Loucy (cell line): ENCODE measurements around the gene ZSWIM7.

ENCODE experiments used
- H2AFZ ChIP-seq: fragments of 200-600 bp; sonication (generic); 2 replicates; pipeline ENCODE4 v1.6.0; 2016; ENCODE audit warnings: antibody characterized with exemption, mild to moderate bottlenecking, low read length, moderate library complexity
- H3F3A ChIP-seq: fragments of 200-600 bp; 2 replicates; pipeline ENCODE4 v1.6.0; 2016; ENCODE audit warnings: antibody characterized with exemption, low read depth, mild to moderate bottlenecking
- H3K27me3 ChIP-seq: fragments of 200-600 bp; sonication (generic); 2 replicates; pipeline ENCODE4 v1.6.1; 2014; ENCODE audit warnings: low read length, mild to moderate bottlenecking; ENCODE audit not compliant: insufficient read depth, poor library complexity, severe bottlenecking
- H3K36me3 ChIP-seq: fragments of 200-600 bp; sonication (generic); 2 replicates; pipeline ENCODE4 v1.6.1; 2016; ENCODE audit warnings: low read length; ENCODE audit not compliant: insufficient read depth
- H3K4me1 ChIP-seq: fragments of 200-600 bp; sonication (generic); 2 replicates; pipeline ENCODE4 v1.5.1; 2014; ENCODE audit warnings: low read length, mild to moderate bottlenecking; ENCODE audit not compliant: insufficient read depth, poor library complexity, severe bottlenecking
- H3K4me2 ChIP-seq: fragments of 200-600 bp; sonication (generic); 2 replicates; pipeline ENCODE4 v1.6.0; 2014; ENCODE audit warnings: antibody characterized with exemption, low read length, low read depth, mild to moderate bottlenecking; ENCODE audit not compliant: poor library complexity, severe bottlenecking
- H3K4me3 ChIP-seq: fragments of 200-600 bp; sonication (generic); 2 replicates; pipeline ENCODE4 v1.5.1; 2014; ENCODE audit warnings: low read length, mild to moderate bottlenecking, mixed read lengths; ENCODE audit not compliant: poor library complexity, severe bottlenecking
- H3K79me2 ChIP-seq: fragments of 200-600 bp; sonication (generic); 2 replicates; pipeline ENCODE4 v1.6.1; 2014; ENCODE audit warnings: low read length; ENCODE audit not compliant: insufficient read depth
- H3K9ac ChIP-seq: fragments of 200-600 bp; sonication (generic); 2 replicates; pipeline ENCODE4 v1.6.0; 2014; ENCODE audit warnings: mild to moderate bottlenecking, low read depth, low read length, moderate library complexity; ENCODE audit not compliant: poor library complexity, severe bottlenecking
- H3K9me2 ChIP-seq: fragments of 200-600 bp; sonication (generic); replicated peaks from 2 replicates; pipeline ENCODE4 v1.6.1; 2016; ENCODE audit warnings: low read depth, low read length, mixed read lengths
- H3K9me3 ChIP-seq: fragments of 200-600 bp; sonication (generic); 2 replicates; pipeline ENCODE4 v1.6.1; 2014; ENCODE audit warnings: mild to moderate bottlenecking, antibody characterized with exemption, low read length, low read depth; ENCODE audit not compliant: insufficient read depth
- H4K20me1 ChIP-seq: fragments of 200-600 bp; sonication (generic); 2 replicates; pipeline ENCODE4 v1.6.0; 2014; ENCODE audit warnings: antibody characterized with exemption, low read length, mild to moderate bottlenecking; ENCODE audit not compliant: insufficient read depth, poor library complexity, severe bottlenecking
- EZH2phosphoT487 ChIP-seq: fragments of 200-600 bp; IDR thresholded peaks from 2 replicates; pipeline ENCODE4 v1.6.1; 2018; ENCODE audit warnings: antibody characterized with exemption, mild to moderate bottlenecking, moderate library complexity, borderline replicate concordance
- TF ChIP-seq, protein P1 (sequence below): fragments of 200-600 bp; sonication (generic); conservative IDR thresholded peaks from 2 replicates; pipeline ENCODE4 v1.5.1; 2014; ENCODE audit warnings: mild to moderate bottlenecking, antibody characterized with exemption, low read length

Gene ZSWIM7

DNA sequence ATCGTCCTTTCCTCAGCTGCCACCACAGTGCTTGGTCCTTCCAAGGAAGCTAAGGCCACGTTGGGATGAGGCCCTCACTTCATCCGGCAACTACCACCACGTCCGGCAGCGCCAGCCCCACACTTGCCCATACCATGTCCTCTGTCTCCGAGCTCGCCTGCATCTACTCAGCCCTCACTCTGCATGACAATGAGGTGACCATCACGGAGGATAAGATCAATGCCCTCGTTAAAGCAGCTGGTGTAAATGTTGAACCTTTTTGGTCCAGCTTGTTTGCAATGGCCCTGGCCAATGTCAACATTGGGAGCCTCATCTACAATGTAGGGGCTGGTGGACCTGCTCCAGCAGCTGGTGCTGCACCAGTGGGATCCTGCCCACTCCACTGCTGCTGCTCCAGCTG, 45.0 kb upstream of the ZSWIM7 start:
- Histone ChIP-seq H3K9me2 (no peaks in the 10 kb centered on the region), H3K79me2 (no peaks in the 10 kb centered on the region), H4K20me1 (no peaks in the 10 kb centered on the region), H3K9ac (no peak overlapping the region), H3K4me2 (no peak overlapping the region), H3K27me3 (no peaks in the 10 kb centered on the region), H3K4me3 (no peak overlapping the region), H3K4me1 (no peaks in the 10 kb centered on the region), H3F3A (no peaks in the 10 kb centered on the region; the same call in 1 of the 2 replicates), H3K9me3 (no peaks in the 10 kb centered on the region), H3K36me3 (peaks cover 83% of the 10 kb centered on the region), H2AFZ (no peak overlapping the region)
- no peak for TF ChIP-seq EZH2phosphoT487
- TF ChIP-seq, protein P1, sequence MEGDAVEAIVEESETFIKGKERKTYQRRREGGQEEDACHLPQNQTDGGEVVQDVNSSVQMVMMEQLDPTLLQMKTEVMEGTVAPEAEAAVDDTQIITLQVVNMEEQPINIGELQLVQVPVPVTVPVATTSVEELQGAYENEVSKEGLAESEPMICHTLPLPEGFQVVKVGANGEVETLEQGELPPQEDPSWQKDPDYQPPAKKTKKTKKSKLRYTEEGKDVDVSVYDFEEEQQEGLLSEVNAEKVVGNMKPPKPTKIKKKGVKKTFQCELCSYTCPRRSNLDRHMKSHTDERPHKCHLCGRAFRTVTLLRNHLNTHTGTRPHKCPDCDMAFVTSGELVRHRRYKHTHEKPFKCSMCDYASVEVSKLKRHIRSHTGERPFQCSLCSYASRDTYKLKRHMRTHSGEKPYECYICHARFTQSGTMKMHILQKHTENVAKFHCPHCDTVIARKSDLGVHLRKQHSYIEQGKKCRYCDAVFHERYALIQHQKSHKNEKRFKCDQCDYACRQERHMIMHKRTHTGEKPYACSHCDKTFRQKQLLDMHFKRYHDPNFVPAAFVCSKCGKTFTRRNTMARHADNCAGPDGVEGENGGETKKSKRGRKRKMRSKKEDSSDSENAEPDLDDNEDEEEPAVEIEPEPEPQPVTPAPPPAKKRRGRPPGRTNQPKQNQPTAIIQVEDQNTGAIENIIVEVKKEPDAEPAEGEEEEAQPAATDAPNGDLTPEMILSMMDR = no peak

DNA sequence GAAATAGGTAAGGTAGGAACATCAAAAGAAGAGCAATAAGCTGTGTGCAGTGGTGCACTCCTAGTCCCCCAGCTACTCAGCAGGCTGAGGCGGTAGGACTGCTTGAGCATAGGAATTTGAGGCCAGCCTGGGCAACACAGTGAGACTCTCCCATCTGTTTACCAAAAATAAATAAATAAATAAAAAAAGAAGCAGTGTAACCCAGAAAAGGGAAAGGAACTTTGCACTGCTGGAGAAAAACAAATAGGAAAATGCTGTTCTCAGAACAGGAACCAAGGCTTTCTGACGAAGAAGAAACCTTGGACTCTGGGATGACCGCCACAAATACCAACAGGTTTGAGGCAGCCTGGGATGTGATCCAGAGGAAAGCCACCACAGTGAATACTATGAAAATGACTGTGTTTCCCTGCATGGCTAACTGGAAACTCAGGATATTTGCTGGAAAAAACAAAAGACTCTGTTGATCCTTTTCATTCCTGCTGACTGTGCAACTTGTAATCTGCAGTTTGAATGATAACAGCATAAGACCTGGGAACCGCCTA, 41.3 kb upstream of the ZSWIM7 start:
- Histone ChIP-seq H3F3A (no peaks in the 10 kb centered on the region; the same call in 1 of the 2 replicates), H3K4me1 (no peaks in the 10 kb centered on the region), H3K79me2 (no peaks in the 10 kb centered on the region), H3K9me3 (no peaks in the 10 kb centered on the region), H3K36me3 (peaks cover 84% of the 10 kb centered on the region), H2AFZ (no peak overlapping the region), H3K9ac (no peak overlapping the region), H4K20me1 (no peaks in the 10 kb centered on the region), H3K4me2 (no peak overlapping the region), H3K4me3 (no peak overlapping the region), H3K9me2 (no peaks in the 10 kb centered on the region), H3K27me3 (no peaks in the 10 kb centered on the region)
- TF ChIP-seq, protein P1 = no peak
- no peak for TF ChIP-seq EZH2phosphoT487

DNA sequence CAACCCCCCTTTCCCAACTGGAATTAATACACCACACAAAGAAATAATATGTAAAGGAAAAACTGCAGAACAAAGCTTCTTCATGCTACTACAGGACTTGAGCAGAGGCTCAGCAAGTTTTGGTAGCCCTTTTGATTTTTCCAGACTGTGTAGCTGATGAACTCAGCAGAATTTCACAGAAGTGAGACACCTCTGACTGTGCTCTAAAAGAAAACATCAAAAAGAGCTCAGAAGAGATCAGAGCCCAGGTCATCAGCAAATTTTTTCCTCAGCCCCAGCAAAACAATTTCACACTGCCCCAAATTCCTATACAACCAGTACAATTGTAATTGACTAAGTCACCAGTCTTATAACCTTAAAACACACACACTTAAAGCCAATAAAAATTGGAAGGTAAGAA, 38.1 kb upstream of the ZSWIM7 start:
- Histone ChIP-seq H3F3A (no peaks in the 10 kb centered on the region; the same call in 1 of the 2 replicates), H3K9me3 (no peaks in the 10 kb centered on the region), H3K4me2 (no peak overlapping the region), H4K20me1 (no peaks in the 10 kb centered on the region), H3K9ac (no peak overlapping the region), H2AFZ (no peak overlapping the region), H3K4me1 (no peaks in the 10 kb centered on the region), H3K9me2 (no peaks in the 10 kb centered on the region), H3K27me3 (no peaks in the 10 kb centered on the region), H3K79me2 (no peaks in the 10 kb centered on the region), H3K4me3 (no peak overlapping the region), H3K36me3 (peaks cover 87% of the 10 kb centered on the region)
- TF ChIP-seq EZH2phosphoT487 = no peak
- TF ChIP-seq, protein P1 = no peak
